ENCODE measurements around the gene EXD3.
"Not testable (repeated sequence)": the region's sequence is repeated elsewhere in the genome, so short reads cannot be mapped to it uniquely, and the experiment has no call there.

Gene EXD3

GRCh38 chr9:137339908-137340462 lies 83.0 kb downstream of the EXD3 start:
- not testable (repeated sequence) for DNase-seq (ENCODE audit: low spot score)

GRCh38 chr9:137339045-137339907 lies 83.7 kb downstream of the EXD3 start:
- DNase-seq (ENCODE audit: low spot score) = no peak

GRCh38 chr9:137336735-137337134 lies 86.2 kb downstream of the EXD3 start:
- no peak for DNase-seq (ENCODE audit: low spot score)

DNA sequence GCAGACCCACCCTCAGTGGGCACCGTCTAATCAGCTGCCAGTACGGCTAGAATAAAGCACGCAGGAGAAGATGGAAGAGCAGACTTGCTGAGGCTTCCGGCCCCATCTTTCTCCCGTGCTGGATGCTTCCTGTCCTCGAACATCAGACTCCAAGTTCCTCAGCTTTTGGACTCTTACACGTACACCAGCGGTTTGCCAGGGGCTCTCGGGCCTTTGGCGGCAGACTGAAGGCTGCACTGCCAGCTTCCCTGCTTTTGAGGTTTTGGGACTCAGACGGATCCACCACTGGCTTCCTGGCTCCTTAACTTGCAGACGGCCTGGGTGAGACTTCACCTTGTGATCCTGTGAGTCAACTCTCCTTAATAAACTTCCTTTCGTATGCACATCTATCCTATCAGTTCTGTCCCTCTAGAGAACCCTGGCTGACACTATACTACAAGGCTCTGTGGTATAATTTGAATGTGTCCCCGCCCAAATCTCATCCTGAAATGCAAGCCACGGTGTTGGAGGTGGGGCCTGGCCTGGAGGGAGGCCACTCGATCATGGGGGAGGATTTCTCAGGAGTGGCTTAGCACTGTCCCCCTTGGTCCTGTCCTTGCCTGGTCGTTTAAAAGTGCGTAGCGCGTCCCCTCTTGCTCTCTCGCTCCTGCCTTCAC lies 89.8 kb downstream of the EXD3 start:
- no peak for DNase-seq (ENCODE audit: low spot score)

DNA sequence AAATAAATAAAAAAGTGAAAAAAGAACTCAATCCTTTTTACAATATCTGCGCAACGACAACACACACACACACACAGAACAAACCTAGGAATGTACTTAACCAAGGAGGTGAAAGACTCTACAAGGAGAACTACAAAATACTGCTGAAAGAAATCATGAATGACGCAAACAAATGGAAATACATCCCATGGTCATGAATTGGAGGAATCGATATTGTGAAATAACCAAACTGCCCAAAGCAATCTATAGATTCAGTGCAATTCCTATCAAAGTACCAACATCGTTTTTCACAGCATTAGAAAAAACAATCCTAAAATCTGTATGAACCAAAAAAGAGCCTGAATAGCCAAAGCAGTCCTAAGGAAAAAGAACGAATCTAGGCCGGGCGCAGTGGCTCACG lies 91.0 kb downstream of the EXD3 start:
- no peak for DNase-seq (ENCODE audit: low spot score)

DNA sequence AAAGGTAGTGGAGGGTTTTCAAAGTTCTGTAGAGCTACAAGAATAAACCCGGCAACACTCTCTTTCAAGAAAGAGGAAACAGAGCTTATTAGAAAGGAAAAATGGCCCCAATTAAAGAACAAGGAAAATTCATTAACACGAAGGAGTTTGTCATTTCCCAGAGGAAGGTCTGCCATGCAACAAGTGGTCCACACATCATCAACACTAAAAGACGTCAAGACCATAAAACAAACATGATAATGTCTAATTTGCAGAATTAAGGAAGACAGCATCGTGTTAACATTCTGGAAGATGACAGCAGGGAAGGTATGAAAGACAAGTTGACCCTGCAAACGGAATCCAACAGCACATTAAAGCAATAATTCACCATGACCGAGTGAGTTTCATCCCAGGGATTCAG lies 92.3 kb downstream of the EXD3 start:
- no peak for DNase-seq (ENCODE audit: low spot score)

- DNase-seq (ENCODE audit: low spot score) = not testable (repeated sequence)
These were observed 93.4 kb downstream of the EXD3 start for GRCh38 chr9:137329590-137329989.

- DNase-seq (ENCODE audit: low spot score) = peak; percentile 65
These were observed 95.1 kb downstream of the EXD3 start for GRCh38 chr9:137327641-137328550.

DNA sequence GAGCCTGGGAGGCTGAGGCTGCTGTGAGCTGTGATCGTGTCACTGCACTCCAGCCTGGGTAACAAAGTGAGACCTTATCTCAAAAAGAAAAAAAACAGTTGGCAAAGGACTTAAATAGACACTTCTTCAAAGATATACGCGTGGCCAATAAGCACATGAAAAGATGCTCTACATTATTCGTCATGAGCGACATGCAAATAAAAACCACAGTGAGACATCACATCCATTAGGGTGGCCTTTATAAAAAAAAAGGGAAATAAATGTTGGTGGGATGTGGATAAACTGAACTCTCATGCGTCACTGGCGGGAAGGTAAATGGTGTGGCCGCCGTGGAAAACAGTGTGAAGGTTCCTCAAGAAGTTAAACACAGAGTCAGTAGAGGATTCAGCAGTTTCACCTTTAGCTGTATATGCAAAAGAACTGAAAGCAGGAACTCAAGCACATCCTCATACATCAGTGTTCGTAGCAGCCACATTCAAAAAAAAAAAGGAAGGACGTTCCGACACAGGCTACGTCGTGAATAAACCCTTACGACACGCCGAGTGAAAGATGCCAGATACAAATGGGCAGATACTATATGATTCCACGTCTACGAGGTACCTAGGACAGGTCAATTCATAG lies 96.4 kb downstream of the EXD3 start:
- no peak for DNase-seq (ENCODE audit: low spot score)

GRCh38 chr9:137325799-137326198 lies 97.2 kb downstream of the EXD3 start:
- no peak for DNase-seq (ENCODE audit: low spot score)

- DNase-seq (ENCODE audit: low spot score) = no peak
These were observed 97.8 kb downstream of the EXD3 start for GRCh38 chr9:137325124-137325523.

- no peak for DNase-seq (ENCODE audit: low spot score)
These were observed 99.2 kb downstream of the EXD3 start for GRCh38 chr9:137323531-137324331.

GRCh38 chr9:137321726-137322361 lies 101.1 kb downstream of the EXD3 start:
- DNase-seq (ENCODE audit: low spot score) = no peak

DNA sequence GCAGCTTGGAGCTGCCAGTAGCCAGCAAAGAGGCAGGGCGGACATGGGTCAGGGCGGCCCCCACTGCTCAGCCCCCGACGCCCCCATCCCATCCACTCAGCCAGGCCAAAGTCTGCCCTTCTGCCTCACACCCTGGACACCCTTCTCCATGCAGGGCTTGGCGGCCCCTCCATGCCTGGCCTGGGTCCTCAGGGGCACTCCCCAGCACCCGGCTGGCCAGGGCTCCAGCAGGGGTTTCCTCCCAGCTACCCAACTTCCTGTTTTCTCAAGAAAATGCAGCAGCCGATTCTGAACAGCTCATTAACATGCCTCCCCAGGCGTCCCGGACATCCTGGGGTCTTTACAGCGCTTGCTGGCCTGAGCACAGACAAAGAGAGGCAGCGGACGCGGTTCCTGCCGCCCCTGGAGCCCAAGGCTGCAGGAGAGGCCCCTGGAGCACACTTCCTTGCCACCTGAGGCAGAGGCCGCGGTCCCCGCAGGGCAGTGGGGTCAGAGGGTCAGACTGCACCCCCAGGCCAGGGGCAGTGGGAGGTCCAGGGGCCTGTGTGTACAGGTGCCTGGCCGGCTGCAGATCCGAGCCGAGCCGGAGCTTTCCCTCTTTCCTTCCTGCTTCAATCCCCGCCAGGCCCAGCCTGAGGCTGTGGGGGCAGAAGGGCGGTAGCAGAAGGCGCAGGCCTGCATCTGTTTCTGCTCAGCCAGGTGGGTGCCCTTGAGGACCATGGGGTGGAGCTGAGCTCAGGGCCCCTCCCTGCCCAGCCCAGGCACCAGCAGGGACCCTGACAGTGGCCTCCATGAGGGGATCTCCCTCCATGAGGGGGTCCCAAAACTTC lies 102.2 kb downstream of the EXD3 start:
- DNase-seq (ENCODE audit: low spot score) = no peak

- no peak for DNase-seq (ENCODE audit: low spot score)
These were observed 103.0 kb downstream of the EXD3 start for GRCh38 chr9:137319739-137320551.

DNA sequence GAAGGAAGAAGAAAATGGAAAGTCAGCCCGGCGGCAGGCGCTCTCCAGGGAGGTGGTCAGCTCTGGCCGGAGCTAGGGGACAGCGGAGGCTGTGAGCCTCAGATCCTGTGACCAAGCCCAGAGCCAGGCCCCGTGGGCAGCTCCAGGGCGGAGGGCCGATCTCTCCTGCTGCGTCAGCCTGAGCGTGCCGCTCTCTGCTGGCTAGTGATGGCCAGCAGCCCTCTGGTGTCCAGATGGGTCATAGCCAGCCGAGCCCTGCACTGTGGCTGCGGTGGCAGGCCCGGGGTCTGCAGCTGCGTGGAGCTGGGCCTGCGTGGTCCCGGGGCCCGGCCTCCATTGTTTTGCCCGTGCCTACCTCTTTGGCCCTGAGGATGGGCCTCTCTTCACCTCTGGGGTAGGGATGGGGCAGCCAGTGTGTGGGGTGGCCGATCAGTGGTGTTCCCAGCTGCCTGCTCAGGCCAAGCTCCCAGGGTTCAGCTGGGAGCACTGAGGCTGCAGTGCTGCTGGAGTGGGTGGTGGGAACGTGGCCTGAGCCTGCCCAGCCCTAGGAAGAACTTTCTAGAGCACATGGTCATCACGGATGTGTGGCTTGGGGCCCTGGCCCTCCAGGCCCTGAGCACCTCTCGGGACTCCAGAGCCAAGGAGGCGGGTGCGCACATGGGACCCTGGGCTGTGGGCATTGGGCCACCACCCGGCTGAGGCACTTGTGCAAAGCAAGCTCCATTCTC lies 103.8 kb downstream of the EXD3 start:
- no peak for DNase-seq (ENCODE audit: low spot score)

DNA sequence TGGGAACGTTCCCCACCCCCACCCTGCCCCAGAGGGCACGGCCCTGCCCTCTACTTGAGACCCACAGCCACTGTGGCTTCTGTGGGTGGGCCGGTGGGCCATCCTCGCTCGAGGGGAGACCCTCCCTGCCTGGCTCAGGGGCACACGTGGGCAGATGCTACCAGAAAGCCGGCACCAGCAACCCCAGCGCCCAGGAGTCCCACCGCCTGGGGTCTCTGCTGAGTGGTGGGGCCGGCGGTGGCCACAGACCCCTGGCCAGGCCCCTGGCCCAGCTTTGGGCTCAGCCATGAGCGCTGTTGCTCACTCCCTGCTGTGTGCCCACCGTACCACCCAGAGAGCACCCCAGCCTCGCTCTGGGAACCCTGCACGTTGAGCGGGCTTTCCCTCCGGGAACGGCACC lies 104.4 kb downstream of the EXD3 start:
- no peak for DNase-seq (ENCODE audit: low spot score)
